Upper lobe of right lung (tissue), 1 donor: ENCODE results near the gene N4BP2L2. TPM values are rescaled to one million over a fixed set of nuclear protein-coding genes. Genes with fewer than 3 reads are reported as not detected.

Source experiments
- ATAC-seq: fragments of 200-7000 bp; cut with Tn5 transposase; one replicate; pipeline ENCODE4 v1.9.1; 2020; ENCODE audit warnings: mild to moderate bottlenecking, moderate library complexity
- DNase-seq: peaks from one replicate; pipeline ENCODE4 v3.0.0-alpha.2; 2020
- H3K27ac ChIP-seq: fragments of 200-600 bp; one replicate; pipeline ENCODE4 v1.8.0; 2022
- H3K27me3 ChIP-seq: fragments of 200-600 bp; one replicate; pipeline ENCODE4 v1.8.0; 2022; ENCODE audit warnings: mild to moderate bottlenecking
- H3K36me3 ChIP-seq: fragments of 200-600 bp; one replicate; pipeline ENCODE4 v1.8.0; 2022
- H3K4me1 ChIP-seq: fragments of 200-600 bp; one replicate; pipeline ENCODE4 v1.8.0; 2022
- H3K4me3 ChIP-seq: fragments of 200-600 bp; one replicate; pipeline ENCODE4 v1.8.0; 2022; ENCODE audit warnings: mild to moderate bottlenecking
- H3K9me3 ChIP-seq: fragments of 200-600 bp; one replicate; pipeline ENCODE4 v1.8.0; 2022
- CTCF ChIP-seq: fragments of 200-600 bp; IDR thresholded peaks from one replicate; pipeline ENCODE4 v1.8.0; 2022; ENCODE audit warnings: antibody characterized with exemption
- intact Hi-C: fragments of 100-400 bp; cut with DNase I; formaldehyde crosslinking; loops from one replicate; pipeline ENCODE4 v1.11.0; 2022
- total RNA-seq: library from RNA; stranded (reverse); fragmentation: NEBNext Ultra II Directional; extraction: Animal tissue kit (Norgen Biotek cat#: 25700); gene quantifications from one replicate; pipeline ENCODE4 v1.2.1, GENCODE V29; 2021
- donor health status: DM: no; HTN: yes; CAD: no; lungs with severe emphysema.

The N4BP2L2 gene
- total RNA-seq, 1 donor from 2014 or later = 168 TPM

GRCh38 chr13:32537580-32538142 is 934 bp downstream of the N4BP2L2 start:
- Histone ChIP-seq H3K4me1 (peaks cover 44% of the 10 kb centered on the region), H3K27ac (peak overlapping the region; percentile 93), H3K9me3 (no peaks in the 10 kb centered on the region), H3K36me3 (peaks cover 32% of the 10 kb centered on the region), H3K27me3 (no peaks in the 10 kb centered on the region), H3K4me3 (peak overlapping the region; percentile 87)
- TF ChIP-seq CTCF = no peak
- DNase-seq = peak; percentile 78
- intact Hi-C loops = no loop called here
- peak; percentile 15 for ATAC-seq

GRCh38 chr13:32535748-32536147 is 2.8 kb downstream of the N4BP2L2 start:
- H3K4me3 ChIP-seq = no peak overlapping the region
- H3K9me3 ChIP-seq = no peaks in the 10 kb centered on the region
- no peak overlapping the region for H3K27ac ChIP-seq
- DNase-seq = no peak
- peaks cover 61% of the 10 kb centered on the region for H3K4me1 ChIP-seq
- ATAC-seq = no peak
- no peaks in the 10 kb centered on the region for H3K27me3 ChIP-seq
- no peak for TF ChIP-seq CTCF
- H3K36me3 ChIP-seq = peaks cover 32% of the 10 kb centered on the region
- intact Hi-C loops = no loop called here

GRCh38 chr13:32535115-32535514 is 3.5 kb downstream of the N4BP2L2 start:
- no peak overlapping the region for H3K4me3 ChIP-seq
- H3K36me3 ChIP-seq = peaks cover 32% of the 10 kb centered on the region
- H3K9me3 ChIP-seq = no peaks in the 10 kb centered on the region
- DNase-seq = no peak
- peaks cover 67% of the 10 kb centered on the region for H3K4me1 ChIP-seq
- intact Hi-C loops = no loop called here
- no peak overlapping the region for H3K27ac ChIP-seq
- no peaks in the 10 kb centered on the region for H3K27me3 ChIP-seq
- no peak for TF ChIP-seq CTCF
- ATAC-seq = no peak

- Histone ChIP-seq H3K36me3 (peaks cover 26% of the 10 kb centered on the region), H3K27ac (no peak overlapping the region), H3K4me1 (peaks cover 55% of the 10 kb centered on the region), H3K4me3 (peak overlapping the region; percentile 8), H3K27me3 (no peaks in the 10 kb centered on the region), H3K9me3 (no peaks in the 10 kb centered on the region)
- ATAC-seq = peak; percentile 77
- intact Hi-C loops = no loop called here
- no peak for DNase-seq
- no peak for TF ChIP-seq CTCF
These were observed 7.7 kb downstream of the N4BP2L2 start for GRCh38 chr13:32530841-32531253.

GRCh38 chr13:32528358-32528757 is 10.2 kb downstream of the N4BP2L2 start:
- Histone ChIP-seq H3K9me3 (no peaks in the 10 kb centered on the region), H3K4me3 (no peak overlapping the region), H3K4me1 (peaks cover 31% of the 10 kb centered on the region), H3K36me3 (peaks cover 8% of the 10 kb centered on the region), H3K27me3 (no peaks in the 10 kb centered on the region), H3K27ac (no peak overlapping the region)
- ATAC-seq (no peak), DNase-seq (no peak)
- TF ChIP-seq CTCF = no peak
- intact Hi-C loops = no loop called here

DNA sequence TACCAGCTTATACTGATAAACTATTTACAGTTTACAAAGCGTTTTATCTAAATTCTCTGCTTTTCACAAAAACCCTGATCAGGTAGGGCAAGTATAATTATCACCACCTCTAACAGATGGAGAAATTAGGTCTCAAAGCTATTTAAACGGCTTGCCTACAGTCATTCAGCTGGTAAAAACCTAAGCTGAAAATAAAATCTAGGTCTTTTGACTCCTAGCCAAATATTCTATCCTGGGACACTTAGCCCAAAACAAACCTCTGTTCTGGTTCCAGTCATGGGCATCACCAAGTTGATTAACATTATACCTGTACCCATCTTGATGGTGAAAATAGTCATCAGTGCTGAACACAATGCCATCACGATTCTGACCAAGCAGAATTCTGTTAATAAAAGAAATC is 11.4 kb downstream of the N4BP2L2 start:
- no peak overlapping the region for H3K27ac ChIP-seq
- peaks cover 23% of the 10 kb centered on the region for H3K4me1 ChIP-seq
- intact Hi-C loops = no loop called here
- ATAC-seq (no peak), DNase-seq (no peak)
- TF ChIP-seq CTCF = no peak
- peaks cover 9% of the 10 kb centered on the region for H3K36me3 ChIP-seq
- no peaks in the 10 kb centered on the region for H3K27me3 ChIP-seq
- H3K4me3 ChIP-seq = no peak overlapping the region
- no peaks in the 10 kb centered on the region for H3K9me3 ChIP-seq
